SU-DHL-6 (cell line): ENCODE measurements around the gene TMEM108.

Experiments used
- CTCF ChIP-seq: fragments of 200-600 bp; sonication (generic); IDR thresholded peaks from one replicate; pipeline ENCODE4 v1.5.1; 2017; ENCODE audit warnings: antibody characterized with exemption, mild to moderate bottlenecking, low read length, moderate library complexity; ENCODE audit not compliant: insufficient read depth, poor library complexity, severe bottlenecking
- EZH2phosphoT487 ChIP-seq: fragments of 200-600 bp; sonication (generic), shearing (Covaris generic); conservative IDR thresholded peaks from 2 replicates; pipeline ENCODE4 v1.6.1; 2018; ENCODE audit warnings: mild to moderate bottlenecking, antibody characterized with exemption, low read length, moderate library complexity, mixed read lengths

DNA sequence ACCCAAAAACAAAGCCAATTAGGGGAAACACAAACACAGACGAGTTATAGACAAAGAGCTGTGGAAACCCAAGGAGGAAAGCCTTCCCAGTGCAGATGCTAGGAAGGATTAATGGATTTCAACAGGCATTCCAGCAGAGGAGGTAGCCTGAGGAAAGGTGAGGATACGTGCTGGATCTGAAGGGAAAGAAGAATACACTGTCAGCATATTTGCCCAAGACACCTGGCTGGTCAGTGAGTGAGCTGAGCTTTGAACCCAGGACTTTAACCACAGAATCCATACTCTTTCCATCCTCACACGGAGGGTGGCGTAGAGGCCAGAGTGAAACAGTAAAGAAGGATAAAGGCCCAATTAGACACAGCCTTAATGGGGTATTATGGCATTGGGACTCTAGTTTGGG lies 352.5 kb downstream of the TMEM108 start:
- TF ChIP-seq CTCF (no peak), EZH2phosphoT487 (no peak)
